ENCODE results near the gene PITRM1. TPM values are rescaled to one million over a fixed set of nuclear protein-coding genes. Genes with fewer than 3 reads are reported as not detected.

PITRM1 gene
- total and polyA plus RNA-seq, 2 donors (not counting 3 experiments of a cell fraction or from before 2014, with no cell fraction given), result 83.2 to 145 TPM

DNA sequence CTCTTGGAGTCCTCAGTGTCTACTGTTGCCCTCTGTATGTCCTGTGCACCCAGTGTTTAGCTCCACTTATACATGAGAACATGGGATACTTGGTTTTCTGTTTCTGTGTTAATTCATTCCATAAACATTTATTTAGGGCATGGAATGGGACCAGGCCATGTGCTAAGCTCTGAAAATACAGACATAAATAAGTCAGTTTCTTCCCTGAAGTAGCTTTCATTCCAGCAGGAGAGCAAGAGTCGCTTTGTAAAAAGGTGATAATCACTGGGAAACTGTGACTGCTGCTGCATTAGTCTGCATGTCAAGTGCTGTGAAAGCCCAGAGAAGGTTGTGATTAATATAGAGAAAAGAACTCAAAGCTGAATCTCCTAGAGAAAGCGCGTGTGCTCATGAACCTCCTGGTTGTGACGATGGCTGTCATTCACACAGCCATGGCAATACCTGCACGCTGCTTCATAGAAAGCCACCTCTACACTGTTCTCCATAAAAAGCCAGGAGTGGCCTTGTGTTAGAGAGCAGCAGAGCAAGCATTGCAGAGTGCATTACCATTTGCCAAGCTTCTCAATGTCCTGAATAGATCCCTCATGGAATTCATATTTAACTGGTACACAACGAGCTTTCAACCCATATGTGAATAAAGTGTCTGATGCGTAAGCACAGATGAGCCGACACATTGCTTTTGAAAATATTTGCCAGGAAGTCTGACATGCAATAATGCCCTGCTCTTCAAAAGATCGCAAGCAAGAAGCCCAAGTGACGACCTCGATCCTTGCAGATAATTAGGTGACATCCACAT is 30.6 kb upstream of the PITRM1 start:
- Histone ChIP-seq H3K4me1 (ENCODE audit: control insufficient read depth, extremely low read depth, insufficient read depth, low read length) (no peaks in the 10 kb centered on the region), H3K4me3 (replicated peaks in 1 of 3; ENCODE audit: insufficient read depth in 1 of 3, low read depth in 1 of 3, low read length in 3 of 3) (no peak overlapping the region), H3K9me3 (replicated peaks; ENCODE audit: control insufficient read depth, insufficient read depth, low read length) (no peaks in the 10 kb centered on the region), H3K27ac (ENCODE audit: insufficient read depth, low read depth, low read length) (no peak overlapping the region), H3K4me2 (ENCODE audit: insufficient read depth, low read length) (no peak overlapping the region), H3K27me3 (ENCODE audit: control insufficient read depth in 2 of 2, insufficient read depth in 2 of 2, low read length in 2 of 2) (peaks cover 6 to 11% of the 10 kb centered on the region in 2 experiments), H3K9ac (replicated peaks; ENCODE audit: extremely low read depth, insufficient read depth, low read length) (no peak overlapping the region), H3K36me3 (ENCODE audit: control insufficient read depth in 2 of 2, extremely low read depth in 1 of 2, insufficient read depth in 2 of 2, low read length in 2 of 2) (no peaks in the 10 kb centered on the region), H3K9me1 (replicated peaks; ENCODE audit: control insufficient read depth, extremely low read depth, insufficient read depth, low read length) (no peaks in the 10 kb centered on the region), H3K79me2 (ENCODE audit: control insufficient read depth, insufficient read depth, low read length) (no peaks in the 10 kb centered on the region), H4K20me1 (replicated peaks; ENCODE audit: control insufficient read depth, extremely low read depth, insufficient read depth, low read length) (no peaks in the 10 kb centered on the region), H2AFZ (ENCODE audit: low read depth, low read length) (no peak overlapping the region)
- ChIA-PET POLR2A (no interaction called here), CTCF (interaction anchor here (0.9 kb wide), 1 partner anchor 10 kb away, joined by 5 read pairs; no protein-coding TSS in a partner anchor)
- FAIRE-seq (no peak), DNase-seq (ENCODE audit: low read depth, low spot score) (no peak)
- BruUV-seq (replicated peaks), result no TSS peak
- intact Hi-C loops (cut with micrococcal nuclease) (no loop called here), dilution Hi-C loops (cut with MboI; ENCODE audit: extremely low pct_ligation_motif_present, low sequenced_read_pairs) (no loop called here)
- TF ChIP-seq MYC (IDR thresholded peaks at IDR 0.05; ENCODE audit: low read depth, low read length), result no peak
- TF ChIP-seq POLR2A (IDR thresholded peaks at IDR 0.05; ENCODE audit: low read depth, low read length), result no peak
- TF ChIP-seq GATA2 (IDR thresholded peaks at IDR 0.05; ENCODE audit: insufficient read depth, insufficient read length, low read depth, low read length), result no peak
- TF ChIP-seq, protein P1, sequence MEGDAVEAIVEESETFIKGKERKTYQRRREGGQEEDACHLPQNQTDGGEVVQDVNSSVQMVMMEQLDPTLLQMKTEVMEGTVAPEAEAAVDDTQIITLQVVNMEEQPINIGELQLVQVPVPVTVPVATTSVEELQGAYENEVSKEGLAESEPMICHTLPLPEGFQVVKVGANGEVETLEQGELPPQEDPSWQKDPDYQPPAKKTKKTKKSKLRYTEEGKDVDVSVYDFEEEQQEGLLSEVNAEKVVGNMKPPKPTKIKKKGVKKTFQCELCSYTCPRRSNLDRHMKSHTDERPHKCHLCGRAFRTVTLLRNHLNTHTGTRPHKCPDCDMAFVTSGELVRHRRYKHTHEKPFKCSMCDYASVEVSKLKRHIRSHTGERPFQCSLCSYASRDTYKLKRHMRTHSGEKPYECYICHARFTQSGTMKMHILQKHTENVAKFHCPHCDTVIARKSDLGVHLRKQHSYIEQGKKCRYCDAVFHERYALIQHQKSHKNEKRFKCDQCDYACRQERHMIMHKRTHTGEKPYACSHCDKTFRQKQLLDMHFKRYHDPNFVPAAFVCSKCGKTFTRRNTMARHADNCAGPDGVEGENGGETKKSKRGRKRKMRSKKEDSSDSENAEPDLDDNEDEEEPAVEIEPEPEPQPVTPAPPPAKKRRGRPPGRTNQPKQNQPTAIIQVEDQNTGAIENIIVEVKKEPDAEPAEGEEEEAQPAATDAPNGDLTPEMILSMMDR (IDR thresholded peaks at IDR 0.05; ENCODE audit: extremely low read depth in 1 of 2, insufficient read depth in 1 of 2, low read depth in 1 of 2, low read length in 2 of 2), result no peak
- TF ChIP-seq, protein P2, sequence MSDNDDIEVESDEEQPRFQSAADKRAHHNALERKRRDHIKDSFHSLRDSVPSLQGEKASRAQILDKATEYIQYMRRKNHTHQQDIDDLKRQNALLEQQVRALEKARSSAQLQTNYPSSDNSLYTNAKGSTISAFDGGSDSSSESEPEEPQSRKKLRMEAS (IDR thresholded peaks at IDR 0.05; ENCODE audit: insufficient read depth, insufficient read length), result no peak
- TF ChIP-seq JUN (IDR thresholded peaks at IDR 0.05; ENCODE audit: borderline replicate concordance, insufficient read depth, insufficient read length, low read depth), result no peak
- no peak for TF ChIP-seq FOS (IDR thresholded peaks at IDR 0.05; ENCODE audit: borderline replicate concordance, insufficient read depth, low read length)
- TF ChIP-seq POLR2AphosphoS5 (IDR thresholded peaks at IDR 0.05; ENCODE audit: insufficient read depth, low read depth, low read length), result no peak

All from endothelial cell of umbilical vein (primary cell).